ENCODE results near the gene PAPPA.

PAPPA gene

DNA sequence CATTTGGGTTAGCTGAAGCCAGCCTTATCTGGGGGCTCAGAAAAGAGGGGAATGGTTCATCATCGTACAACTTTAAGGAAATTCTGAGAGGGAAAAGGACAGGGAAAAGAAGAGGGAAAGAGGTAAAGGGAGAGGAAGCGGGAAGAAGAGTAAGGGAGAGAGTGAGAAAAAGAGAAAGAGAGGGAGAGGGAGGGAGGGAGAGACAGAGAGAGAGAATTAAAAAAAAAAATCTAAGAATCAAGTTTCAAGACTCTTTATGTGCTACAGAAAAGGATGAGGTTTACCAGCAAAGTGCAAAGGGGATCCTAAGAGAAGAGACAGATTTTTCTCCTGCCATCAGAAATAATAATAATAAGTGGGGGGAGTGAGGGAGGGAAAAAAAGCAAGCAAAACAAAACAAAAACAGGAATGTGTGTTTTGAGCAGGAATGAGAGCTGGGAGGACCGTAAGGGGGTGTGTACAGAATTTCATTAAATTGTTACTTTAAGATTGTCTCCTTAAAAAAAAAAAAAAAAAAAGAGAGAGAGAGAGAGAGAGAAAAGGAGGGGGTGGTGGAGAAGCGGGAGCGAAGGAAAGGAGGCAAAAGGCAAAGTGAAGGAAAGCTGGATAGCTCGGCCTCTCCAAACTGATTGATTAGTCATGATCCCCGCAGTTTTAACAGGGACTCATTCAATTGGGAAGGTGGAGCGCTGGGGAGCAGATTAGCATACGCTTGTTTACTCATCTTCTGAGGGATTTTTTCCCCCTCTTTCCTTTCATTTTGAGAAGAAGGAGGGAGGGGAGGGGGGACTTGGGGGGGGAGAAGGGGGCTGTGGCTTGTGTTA lies 438 bp upstream of the PAPPA start:
- no peak for DNase-seq

DNA sequence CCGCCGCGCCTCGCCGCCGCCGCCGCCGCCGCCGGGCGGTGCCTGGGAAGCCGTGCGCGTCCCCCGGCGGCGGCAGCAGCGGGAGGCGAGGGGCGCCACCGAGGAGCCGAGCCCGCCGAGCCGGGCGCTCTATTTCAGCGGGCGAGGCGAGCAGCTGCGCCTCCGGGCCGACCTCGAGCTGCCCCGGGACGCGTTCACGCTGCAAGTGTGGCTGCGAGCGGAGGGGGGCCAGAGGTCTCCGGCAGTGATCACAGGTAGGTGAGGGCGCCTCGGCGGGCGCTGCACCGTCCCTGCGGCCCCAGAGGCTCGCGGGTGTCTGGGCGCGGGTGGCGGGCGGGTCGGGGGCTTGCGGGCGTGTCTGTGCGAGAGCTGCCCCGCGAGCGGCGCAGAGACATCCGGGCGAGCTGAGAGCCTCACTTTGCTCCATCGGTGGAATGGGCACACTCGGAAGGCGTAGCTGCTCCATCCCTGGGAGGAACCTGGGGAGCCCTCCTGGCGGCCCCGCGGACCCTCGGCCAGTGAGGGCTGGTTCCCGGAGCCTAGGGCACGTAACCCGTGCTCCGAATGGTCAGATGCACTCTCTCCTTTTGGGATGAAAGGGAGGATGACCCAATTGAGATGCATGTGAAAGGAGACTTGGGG lies 864 bp downstream of the PAPPA start:
- no peak for DNase-seq

DNA sequence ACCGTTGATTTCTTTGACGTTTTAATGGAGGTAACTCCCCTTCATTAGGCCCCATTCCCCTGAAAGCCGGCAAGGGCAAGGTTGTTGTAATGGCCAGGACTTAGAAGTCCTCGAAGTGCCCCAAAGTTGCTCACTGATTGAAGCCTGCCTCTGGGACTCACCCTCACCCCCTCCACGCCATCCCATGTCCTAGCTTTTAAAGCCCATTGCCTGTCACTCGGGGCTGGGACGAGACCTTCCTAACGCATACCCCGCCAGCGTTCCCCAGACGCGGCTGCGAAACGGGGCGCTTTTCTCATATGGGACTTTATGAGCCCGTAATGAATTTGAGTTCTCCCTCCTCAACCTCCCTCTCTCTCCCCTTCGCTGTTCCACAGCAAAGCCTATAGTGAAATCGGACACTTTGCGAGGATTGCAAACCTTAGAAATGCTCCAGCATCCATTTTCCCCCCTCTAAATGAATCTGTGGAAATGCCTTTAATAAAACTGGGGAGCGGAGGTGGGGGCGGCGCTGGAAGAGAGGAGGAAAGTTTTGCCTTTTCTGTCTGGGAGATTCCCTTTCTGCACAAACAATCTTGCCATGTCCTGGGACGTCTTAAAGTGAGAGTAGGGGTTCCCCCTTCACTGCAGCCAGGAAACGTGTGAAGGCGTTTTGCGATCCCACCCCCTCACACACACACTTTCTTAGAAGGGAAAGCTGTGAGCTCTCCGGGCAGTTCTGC lies 1.5 kb downstream of the PAPPA start:
- no peak for DNase-seq

DNA sequence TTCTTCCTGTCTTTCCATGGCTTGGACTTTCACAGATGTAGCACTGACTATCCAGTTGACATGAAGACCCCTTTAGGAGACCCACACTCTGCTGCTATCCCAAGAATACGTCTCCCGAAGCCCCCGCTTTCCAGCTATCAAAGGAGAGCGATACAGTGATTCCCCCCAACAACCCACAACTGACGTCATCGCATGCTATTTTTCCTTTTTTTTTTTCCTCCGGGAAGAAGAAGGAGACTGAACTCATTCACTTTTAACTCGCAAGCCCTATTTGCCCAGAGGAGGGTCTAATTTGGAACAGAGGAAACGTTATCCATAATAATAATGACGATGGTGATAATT lies 2.1 kb downstream of the PAPPA start:
- no peak for DNase-seq

DNA sequence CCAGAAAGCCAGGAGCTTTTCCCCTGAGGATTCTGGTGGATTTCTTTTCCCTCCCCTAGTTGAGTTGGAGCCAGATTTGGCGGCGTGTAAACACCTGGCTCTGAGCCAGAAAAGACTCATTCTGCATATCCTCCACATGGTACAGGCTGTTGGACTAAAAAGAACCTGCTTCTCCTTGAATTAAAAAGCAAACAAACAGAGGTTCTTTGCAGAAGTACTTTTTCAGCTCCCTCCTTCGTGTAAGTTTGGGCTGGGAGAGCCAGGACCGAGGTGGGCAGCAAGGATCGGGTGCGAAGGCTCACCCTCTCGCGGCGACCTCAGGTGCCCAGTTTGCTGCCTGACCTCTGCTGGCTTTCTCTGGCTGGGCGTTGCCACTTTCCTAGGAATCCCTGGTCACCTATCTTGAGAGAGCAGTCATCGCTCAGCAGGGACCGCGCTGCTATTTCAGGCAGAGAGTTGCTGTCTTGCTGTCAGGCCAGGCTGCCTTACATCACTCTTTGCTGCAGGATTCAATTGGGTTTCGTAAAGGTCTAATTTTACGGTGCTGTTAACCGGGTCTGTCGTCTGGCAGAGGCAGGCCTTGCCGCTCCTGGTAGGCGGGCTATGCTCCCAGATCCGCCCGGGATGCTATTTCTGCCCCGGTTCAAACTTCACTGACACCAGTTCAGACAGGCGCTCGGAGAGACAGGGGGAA lies 3.2 kb downstream of the PAPPA start:
- no peak for DNase-seq

DNA sequence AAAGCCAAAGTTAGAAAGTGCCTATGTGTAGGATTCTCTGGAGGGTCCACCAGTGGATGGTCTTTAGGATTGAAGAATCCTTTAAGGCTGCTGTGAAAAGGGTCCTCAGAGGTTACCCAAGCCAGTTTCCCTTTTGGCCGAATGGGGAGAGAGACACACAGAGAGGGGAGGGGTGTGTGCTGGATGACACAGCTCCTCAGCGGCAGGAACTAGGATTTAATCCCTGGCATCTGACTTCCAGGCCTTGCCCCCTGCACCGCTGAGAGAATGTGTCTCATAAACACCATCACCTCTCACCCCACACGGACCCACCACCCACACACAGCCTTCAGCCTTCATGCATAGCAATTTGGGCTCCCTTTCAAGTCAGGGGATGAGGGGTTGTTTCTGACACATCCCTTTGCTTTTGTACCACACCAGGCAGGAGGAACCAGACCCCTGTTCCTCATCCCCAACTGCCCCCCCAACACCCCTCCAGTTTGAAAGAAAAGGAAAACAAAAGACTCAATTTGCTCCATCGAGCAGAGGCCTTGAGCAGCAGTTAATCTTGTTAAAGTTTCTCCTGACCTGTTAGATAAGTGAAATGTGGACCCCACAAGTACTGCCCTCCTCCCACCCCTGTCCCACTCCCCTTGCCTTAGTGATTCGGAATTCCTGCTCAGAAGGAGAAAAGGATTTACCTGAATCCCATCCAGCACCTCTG lies 4.0 kb downstream of the PAPPA start:
- DNase-seq = no peak

DNA sequence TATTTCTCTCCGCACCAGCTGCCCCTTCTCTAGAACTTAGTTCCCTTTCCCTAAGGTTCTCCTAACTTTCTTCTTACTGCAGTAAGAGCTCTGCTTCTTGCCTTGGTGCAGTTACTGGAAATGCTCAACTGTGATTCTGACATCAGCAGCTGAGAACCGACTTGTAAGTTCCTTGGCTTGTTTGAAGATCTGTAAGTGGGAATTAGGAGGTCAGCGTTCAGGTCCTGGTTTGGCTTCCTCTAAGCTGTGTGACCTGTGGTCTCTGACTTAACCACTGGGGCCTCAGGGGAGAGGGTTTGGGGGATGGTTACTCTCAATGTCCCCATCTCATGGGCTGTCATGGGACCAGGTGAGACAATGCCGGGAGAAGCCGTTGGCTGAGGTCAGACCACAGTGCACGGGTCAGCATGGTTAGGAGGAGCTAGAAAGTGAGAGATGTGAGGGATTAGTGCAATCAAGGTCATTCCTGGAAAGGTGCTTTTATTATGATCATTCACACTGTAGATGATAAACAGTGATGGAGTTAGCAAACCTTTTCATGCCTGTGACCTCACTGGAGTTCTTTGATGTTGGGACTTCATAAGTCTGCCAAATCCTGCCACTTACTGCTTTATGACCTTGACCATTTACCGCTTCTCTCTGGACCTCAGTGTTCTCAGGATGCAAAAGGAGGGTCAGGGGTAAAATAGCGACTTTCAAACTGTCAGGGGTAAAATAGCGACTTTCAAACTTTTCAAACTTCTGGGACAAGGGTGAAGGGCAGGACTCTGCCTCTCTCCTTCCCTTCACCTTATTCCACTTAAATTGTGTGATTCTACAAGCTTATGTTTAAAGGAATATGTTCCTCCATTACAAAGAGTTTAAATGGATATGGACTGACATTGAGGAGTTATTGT lies 7.3 kb downstream of the PAPPA start:
- DNase-seq = no peak

DNA sequence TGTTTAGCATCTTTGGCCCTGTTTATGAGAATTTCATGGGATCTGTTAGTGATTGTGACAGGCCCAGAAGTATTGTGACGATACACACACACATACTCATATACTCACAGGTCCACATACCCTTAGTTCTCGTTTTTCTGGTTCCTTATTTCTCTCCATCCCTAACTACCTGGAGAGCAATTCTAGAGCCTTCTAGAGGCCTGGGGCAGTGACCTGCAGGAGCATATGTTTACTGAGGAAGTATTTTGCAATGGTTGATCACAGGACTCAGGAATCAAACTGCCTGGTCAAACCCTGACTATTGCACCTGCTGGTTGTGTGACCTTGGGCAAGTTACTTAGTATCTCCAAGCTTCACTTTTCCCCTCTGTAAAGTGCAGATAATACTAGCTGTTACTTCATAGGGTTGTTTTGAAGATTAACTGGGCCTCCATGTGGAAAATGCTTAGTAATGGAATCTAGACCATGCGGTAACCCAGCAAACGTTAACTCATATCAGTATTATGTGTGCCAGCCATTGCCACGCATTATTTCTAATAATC lies 8.7 kb downstream of the PAPPA start:
- no peak for DNase-seq

DNA sequence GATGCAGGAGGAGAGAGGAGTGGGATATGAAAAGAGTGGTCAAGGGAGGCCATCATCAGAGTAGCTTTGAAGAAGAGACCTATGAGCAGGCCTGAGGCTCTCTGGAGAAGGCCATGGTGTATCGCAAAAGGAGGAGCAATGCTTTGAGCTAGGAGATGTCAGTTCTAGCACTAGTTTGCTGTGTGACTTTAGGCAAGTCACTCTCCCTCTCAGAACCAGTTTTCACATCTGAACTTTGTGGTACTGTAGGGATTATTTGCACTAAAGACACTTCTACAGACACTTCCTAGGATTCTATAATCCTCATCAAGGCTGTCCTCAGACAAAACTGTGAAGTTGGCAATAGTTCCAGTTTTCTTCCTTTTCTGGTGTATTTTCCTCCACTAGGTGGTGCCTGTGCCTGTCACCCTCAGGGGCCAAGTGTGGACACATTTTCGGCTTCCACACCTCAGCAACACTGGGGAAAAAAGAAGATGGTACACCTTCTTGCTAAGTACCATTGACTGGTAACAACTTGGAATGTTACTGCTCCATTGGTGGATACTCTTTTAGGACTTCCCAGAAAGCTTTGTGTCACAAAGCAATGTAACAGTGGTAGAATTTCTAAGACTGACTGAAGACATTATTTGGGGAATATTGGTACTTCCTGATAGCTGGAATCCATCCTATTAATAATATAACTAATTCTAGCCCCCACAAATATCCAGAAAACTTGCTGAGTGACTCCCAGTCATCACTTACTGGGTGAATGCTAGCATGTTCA lies 9.9 kb downstream of the PAPPA start:
- DNase-seq = no peak

DNA sequence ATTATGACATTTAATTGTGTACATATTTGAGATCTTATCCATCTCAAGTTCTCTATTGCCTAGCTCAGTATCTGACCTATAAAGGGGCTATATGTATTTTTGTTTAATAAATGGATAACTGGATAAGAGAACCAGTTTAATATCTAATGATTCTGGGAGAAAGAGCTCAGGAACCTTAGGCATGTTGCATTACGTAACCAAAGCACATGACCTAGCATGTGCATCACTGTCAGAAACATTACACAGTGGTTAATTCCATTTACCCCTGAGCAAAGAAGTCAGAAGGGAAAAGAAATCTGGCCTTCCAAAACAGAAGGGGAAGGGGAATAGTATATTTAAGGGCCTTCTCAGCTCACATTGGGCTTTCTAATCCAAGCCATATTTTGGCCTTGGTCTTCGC lies 12.3 kb downstream of the PAPPA start:
- DNase-seq = no peak

DNA sequence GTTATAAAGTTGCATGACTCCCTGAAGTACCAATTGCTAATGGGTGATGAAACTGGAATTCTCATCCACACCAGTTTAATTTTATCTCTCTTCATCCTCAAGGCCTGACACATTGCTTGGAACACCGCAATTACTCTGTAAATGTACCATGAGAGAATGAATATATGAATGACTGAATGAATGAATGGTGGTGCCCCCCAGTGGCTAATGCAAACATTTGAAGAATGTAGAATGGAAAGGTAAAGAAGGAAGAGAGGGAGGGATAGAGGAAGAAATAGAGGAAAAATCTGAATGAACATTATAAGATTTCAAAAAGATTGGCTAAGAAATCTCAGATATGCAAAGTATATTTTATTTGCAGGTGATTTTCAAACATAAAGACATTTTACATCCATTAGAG lies 13.1 kb downstream of the PAPPA start:
- DNase-seq = no peak

DNA sequence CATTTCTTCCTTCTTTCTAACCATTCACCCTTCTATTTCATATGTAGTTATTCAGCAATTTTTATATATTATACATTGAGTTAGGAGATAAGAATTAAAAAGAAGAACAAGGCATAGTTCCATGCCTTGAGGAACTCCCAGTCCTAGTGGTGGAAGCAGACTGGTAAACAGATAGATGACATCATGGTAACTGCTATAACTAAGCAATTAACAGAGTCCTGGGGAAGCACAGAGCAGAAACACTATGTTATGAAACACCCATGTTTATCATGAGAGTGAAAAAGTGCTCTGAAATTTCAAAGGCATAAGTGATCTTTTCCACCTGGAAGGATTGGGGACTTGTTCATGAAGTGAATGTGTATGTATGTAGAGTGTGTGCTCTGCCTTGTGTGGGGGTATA lies 14.6 kb downstream of the PAPPA start:
- no peak for DNase-seq

DNA sequence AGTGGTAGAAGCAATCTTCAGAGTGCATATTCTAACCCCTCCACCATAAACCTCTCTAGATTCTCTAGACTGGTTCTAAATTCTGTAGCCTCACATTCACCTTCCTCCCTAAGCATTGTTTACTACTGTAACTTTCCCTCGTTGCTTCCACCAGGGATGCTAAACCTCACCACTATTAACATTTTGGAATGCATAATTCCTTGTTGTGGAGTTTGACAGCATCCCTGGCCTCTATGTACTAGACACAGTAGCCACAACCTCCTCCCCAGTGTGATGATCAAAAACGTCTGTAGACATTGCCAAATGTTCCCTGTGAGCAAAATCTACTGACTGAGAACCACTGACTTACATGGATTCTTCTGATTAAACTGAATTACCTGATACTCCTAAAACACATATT lies 18.6 kb downstream of the PAPPA start:
- no peak for DNase-seq

DNA sequence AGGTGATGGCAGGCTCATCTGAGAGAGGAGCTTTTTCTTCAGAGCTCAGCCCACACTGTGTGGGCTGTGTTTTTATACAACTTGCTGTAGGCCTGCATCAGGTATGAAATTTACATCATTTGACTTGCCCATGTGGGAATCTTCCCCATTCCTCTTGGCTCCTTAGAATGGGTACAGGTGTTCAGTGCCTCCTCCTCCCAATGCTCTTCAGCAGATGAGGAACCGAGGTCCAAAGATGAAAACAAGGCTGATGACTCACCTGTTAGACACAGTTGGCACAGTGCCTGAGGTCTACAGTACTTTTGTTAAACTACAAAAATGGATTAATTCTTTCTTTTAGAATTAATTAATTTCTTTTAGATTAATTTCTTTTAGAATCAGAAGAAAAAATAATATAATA lies 20.8 kb downstream of the PAPPA start:
- no peak for DNase-seq

DNA sequence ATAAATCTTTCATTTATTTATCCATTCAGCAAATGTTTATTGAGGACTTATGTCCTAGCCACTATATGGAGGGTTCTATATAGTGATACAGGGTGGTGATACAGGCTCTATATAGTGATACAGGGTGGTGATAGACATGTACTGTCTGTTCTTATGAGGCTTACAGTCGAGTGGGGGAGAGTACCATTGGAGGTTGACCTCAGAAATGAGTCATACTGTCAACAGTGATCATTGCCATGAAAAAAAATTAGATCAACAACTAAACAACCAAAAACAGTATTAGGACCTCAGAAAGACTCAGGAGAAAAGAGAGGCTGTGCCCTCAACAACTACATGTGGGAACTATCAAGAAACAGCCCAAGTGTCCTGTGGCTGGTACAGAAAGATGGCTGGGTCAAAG lies 22.0 kb downstream of the PAPPA start:
- DNase-seq = no peak

DNA sequence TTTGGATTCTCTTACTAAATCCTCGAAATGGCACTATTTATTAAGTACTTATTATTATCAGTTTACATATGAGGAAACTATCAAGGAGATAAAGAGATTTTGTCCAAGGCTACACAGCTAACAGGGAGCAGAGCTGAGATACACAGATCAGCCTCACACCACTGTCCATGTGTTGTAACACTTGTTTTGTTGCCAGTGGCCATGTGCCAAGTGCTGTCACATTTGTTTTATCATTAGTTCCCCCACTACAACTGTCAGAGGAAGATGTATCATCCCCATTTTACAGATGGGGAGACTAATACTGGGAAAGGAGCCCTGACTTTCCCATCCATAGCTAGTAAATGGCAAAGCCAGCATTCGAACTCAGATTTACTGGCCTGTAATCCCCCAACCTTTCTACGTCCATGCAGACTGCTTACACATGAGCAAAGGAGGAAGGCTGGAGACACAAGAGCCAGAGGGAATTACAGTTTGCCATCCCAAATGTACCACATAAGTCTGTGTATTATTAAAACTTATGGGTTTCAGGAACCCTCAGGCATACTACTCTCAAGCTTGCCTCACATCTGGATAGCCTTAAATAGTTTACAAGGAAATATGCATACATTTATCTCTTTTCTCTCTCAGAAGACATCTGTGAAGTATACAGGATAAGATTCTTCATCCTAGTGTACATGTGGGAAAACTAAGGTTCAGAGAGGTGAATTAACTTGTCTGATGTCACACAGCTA lies 25.1 kb downstream of the PAPPA start:
- DNase-seq = no peak

DNA sequence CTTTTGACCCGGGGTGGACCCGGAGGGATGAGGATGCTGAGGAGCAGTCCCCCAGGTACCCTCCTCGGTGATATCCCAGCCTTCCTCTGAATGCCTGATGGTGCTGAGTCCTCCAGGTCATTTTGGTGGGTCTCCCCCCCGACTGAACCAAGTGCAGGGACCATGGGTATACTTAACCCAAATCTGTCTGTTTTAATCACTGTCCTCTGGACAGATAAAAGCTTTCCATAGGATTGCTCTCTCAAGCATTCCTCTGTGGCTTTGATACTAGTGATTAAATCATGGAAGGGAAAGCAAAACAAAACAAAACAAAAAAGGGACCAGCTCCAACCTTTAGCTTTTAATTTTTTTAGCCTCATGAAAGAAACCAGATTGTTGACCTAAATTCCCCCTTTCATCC lies 26.0 kb downstream of the PAPPA start:
- no peak for DNase-seq

DNA sequence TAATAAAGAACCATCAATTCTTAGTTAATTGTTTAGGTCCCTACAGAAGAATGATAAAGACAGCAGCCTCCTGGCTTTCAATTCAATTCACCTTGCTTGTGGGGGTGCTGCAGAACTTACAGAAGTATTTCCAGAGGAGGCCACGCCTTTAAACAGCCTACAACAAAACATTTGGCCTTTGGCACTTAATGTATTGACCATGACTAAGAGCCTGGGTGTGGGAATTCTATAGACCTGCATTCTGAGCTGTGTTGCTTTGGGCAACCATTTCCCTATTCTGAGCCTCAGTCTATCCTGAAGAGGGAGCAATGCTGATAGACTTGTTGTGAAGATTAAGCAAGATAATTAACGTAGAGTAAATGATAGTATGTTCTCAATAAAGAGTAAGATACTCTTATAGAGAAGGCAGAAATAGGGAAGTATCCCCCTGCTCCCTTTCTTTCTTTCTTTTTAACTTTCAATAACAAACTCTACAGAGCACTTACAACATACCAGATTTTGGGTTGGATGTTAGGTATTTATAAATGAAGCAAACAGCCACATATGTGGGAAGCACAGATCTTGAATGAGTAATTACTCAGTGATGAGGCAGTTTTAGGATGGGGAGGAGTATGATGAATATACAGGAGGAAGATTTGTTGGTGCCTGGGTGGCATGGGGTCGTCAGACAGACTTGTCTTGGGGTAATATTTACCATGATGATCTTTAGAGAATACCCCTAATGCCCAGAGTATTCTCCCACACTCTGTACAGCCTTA lies 28.4 kb downstream of the PAPPA start:
- no peak for DNase-seq

DNA sequence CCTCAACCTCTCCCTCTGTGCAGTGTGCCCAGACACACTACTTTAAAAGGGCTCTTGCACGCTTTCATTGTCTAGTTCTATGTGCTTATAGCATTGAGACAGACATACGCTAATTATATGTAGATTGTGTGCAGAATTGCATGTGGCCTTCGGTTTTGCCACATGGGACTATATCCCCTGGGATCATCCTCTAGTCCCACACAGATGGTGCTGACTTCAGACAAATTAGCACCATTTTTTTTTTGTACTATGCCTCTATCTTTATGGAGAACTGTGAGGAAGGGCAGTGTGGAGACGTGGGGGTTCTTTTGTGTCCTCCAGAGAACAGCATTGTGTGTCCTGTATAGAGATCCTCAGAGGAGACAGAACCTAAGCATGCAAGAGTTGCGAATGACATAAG lies 29.3 kb downstream of the PAPPA start:
- DNase-seq = no peak

All from activated CD8-positive, alpha-beta memory T cell treated with anti-CD3 and anti-CD28 coated beads, Interleukin-2, amount 50 U/mL, for 4 hours (primary cell).